Prostate gland (tissue), 2 donors: ENCODE measurements around the gene GCGR. TPM values are rescaled to one million over a fixed set of nuclear protein-coding genes. Genes with fewer than 3 reads are reported as not detected.

Source experiments
- DNase-seq: peaks from one replicate; pipeline ENCODE4 v3.0.0-alpha.2; 2019; ENCODE audit warnings: low spot score
- H3K27ac ChIP-seq, 2 donors: fragments of 200-600 bp; sonication (generic); 2 replicates each; pipeline ENCODE4 v1.5.1; 2017 to 2019
- H3K27me3 ChIP-seq: fragments of 200-600 bp; sonication (generic); replicated peaks from 2 replicates; pipeline ENCODE4 v1.5.1; 2019; ENCODE audit not compliant: insufficient read depth
- H3K36me3 ChIP-seq, 2 donors: fragments of 200-600 bp; sonication (generic); 1 replicate in 1 of 2; 2 replicates in 1 of 2; pipeline versions ENCODE4 v1.5.1 to v1.8.1; 2017 to 2019
- H3K4me1 ChIP-seq: fragments of 200-600 bp; sonication (generic); replicated peaks from 2 replicates; pipeline ENCODE4 v1.5.1; 2019
- H3K4me3 ChIP-seq, 2 donors: fragments of 200-600 bp; sonication (generic); 2 replicates each; pipeline ENCODE4 v1.5.1; 2017 to 2019
- H3K9me3 ChIP-seq: fragments of 200-600 bp; sonication (generic); 2 replicates; pipeline ENCODE4 v1.5.1; 2017
- CTCF ChIP-seq, 4 experiments: fragments of 200-600 bp in 2 of 4; fragments of 450-650 bp in 2 of 4; sonication (generic) in 2 of 4; IDR thresholded peaks; 1 replicate in 3 of 4; 2 replicates in 1 of 4; pipeline ENCODE4 v1.5.1; 2016 to 2019; ENCODE audit warnings: antibody characterized with exemption in 4 of 4, mild to moderate bottlenecking in 2 of 4, moderate library complexity in 2 of 4
- POLR2A ChIP-seq: fragments of 450-650 bp; IDR thresholded peaks from one replicate; pipeline ENCODE4 v1.6.1; 2016; ENCODE audit warnings: antibody characterized with exemption, mild to moderate bottlenecking
- POLR2AphosphoS5 ChIP-seq: sonication (generic); formaldehyde crosslinking; IDR thresholded peaks from one replicate; pipeline ENCODE4 v1.6.1; 2017; ENCODE audit warnings: antibody characterized with exemption
- WGBS: methylation state at CpG from one replicate; pipeline ENCODE4 v1.1.5; 2018; 5-methylcytosine and 5-hydroxymethylcytosine counted together
- intact Hi-C: fragments of 100-400 bp; cut with DNase I; formaldehyde crosslinking; loops from one replicate; pipeline ENCODE4 v1.14.2; 2022
- total RNA-seq, 2 donors: library from RNA; depleted of rRNA; stranded (reverse); fragments of >200 nt; gene quantifications; one replicate each; pipeline ENCODE4 v1.1.0, GENCODE V29; 2016

Gene GCGR
- total RNA-seq, 2 donors from 2014 or later = 0.97 TPM; not detected in 1

- H3K4me3 ChIP-seq = no peak overlapping the region
- intact Hi-C loops = no loop called here
- DNase-seq = no peak
- TF ChIP-seq POLR2A (no peak), CTCF (IDR thresholded peaks at IDR 0.05) (no peak), POLR2AphosphoS5 (no peak)
- no peaks in the 10 kb centered on the region for H3K9me3 ChIP-seq
- H3K27me3 ChIP-seq = no peaks in the 10 kb centered on the region
- H3K4me1 ChIP-seq = no peaks in the 10 kb centered on the region
- H3K36me3 ChIP-seq = no peaks in the 10 kb centered on the region
- WGBS = 36% methylated on average over 2 of the region's 2 CpGs
- no peak overlapping the region for H3K27ac ChIP-seq
Observed at GRCh38 chr17:81815646-81815986, 11.7 kb downstream of the GCGR start.

DNA sequence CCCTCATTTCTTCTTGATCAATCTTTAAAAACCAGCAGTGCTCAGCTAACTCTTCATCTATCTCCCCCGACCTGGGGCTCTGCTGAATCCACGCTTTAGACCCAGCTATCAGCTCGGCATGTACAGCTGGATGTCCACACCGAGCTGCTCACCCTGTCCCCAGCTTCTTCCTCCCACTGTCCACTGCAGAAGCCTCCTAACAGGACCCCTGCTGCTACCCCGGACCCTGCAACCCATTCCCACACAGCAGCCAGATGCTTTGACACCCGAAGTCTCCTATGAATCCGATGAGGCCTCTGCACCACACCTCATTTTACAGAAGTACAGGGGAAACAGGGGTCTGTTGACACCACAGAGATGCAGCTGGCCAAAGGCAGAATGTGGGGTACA, 13.8 kb downstream of the GCGR start:
- H3K4me1 ChIP-seq = peaks cover 12% of the 10 kb centered on the region
- TF ChIP-seq POLR2A = no peak
- TF ChIP-seq POLR2AphosphoS5 = no peak
- no peak for TF ChIP-seq CTCF (IDR thresholded peaks at IDR 0.05)
- WGBS = 44% methylated on average over 7 of the region's 7 CpGs
- H3K36me3 ChIP-seq = no peaks in the 10 kb centered on the region
- no peak overlapping the region for H3K27ac ChIP-seq
- H3K27me3 ChIP-seq = no peaks in the 10 kb centered on the region
- H3K9me3 ChIP-seq = no peaks in the 10 kb centered on the region
- DNase-seq = no peak
- intact Hi-C loops = no loop called here
- no peak overlapping the region for H3K4me3 ChIP-seq

GRCh38 chr17:81819708-81820107, 15.8 kb downstream of the GCGR start:
- no peak overlapping the region for H3K27ac ChIP-seq
- WGBS = 29% methylated on average over 6 of the region's 13 CpGs
- no peaks in the 10 kb centered on the region for H3K9me3 ChIP-seq
- H3K27me3 ChIP-seq = no peaks in the 10 kb centered on the region
- H3K4me1 ChIP-seq = peaks cover 12% of the 10 kb centered on the region
- no peak for DNase-seq
- no peak overlapping the region for H3K4me3 ChIP-seq
- no peaks in the 10 kb centered on the region for H3K36me3 ChIP-seq
- TF ChIP-seq POLR2A (no peak), POLR2AphosphoS5 (no peak), CTCF (IDR thresholded peaks at IDR 0.05) (no peak)
- intact Hi-C loops = no loop called here

- no peaks in the 10 kb centered on the region for H3K9me3 ChIP-seq
- H3K27me3 ChIP-seq = no peaks in the 10 kb centered on the region
- no peak for TF ChIP-seq CTCF (IDR thresholded peaks at IDR 0.05)
- no peak for TF ChIP-seq POLR2AphosphoS5
- no peak for TF ChIP-seq POLR2A
- H3K36me3 ChIP-seq = no peaks in the 10 kb centered on the region
- H3K27ac ChIP-seq = peak overlapping the region; percentile 80 to 82
- intact Hi-C loops = no loop called here
- no peak for DNase-seq
- H3K4me3 ChIP-seq = no peak overlapping the region
- H3K4me1 ChIP-seq = peaks cover 12% of the 10 kb centered on the region
- 81% methylated on average over 8 of the region's 8 CpGs for WGBS
Observed at GRCh38 chr17:81821147-81821546, 17.2 kb downstream of the GCGR start.

DNA sequence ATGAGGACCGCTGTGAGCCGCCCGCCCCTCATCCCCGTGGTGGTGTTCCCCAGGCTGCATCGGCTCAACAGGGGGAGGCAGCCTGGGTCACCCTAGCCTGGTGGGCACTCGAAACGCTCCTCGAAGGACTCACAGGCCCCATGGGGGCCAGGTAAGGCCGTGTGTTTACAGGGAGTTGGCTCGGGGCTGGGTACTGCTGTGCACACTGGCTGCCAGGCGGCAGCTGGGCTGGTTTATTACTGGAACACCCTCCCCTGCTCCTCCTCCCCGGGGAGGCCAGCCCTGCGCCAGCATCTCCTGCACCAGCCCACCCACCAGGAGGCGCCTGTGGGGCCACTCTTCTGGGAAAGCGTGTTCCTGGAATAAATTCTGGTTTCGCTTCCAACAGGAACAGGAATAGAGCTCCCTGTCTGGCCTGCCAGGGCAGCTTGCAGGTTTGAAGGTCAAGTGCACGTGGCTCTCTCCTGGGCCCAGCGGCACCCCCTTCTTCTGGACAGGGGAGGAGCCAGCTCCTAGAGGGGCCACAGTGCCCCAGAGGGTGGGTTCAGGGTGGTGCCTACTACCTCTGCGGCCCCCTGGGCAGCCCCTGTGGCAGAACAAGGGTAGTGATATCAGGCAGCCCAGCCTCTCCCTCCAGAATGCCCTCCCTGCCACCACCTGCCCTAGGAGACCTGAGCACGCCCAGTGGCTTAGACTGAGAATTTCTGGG, 17.8 kb downstream of the GCGR start:
- Histone ChIP-seq H3K4me1 (peaks cover 12% of the 10 kb centered on the region), H3K4me3 (no peak overlapping the region), H3K27ac (peak overlapping the region; percentile 80 to 82), H3K9me3 (no peaks in the 10 kb centered on the region), H3K36me3 (no peaks in the 10 kb centered on the region), H3K27me3 (no peaks in the 10 kb centered on the region)
- peak; percentile 26 to 92 (median 86) for TF ChIP-seq CTCF (IDR thresholded peaks at IDR 0.05)
- TF ChIP-seq POLR2A = peak; percentile 7
- TF ChIP-seq POLR2AphosphoS5 = peak; percentile 98
- peak; percentile 92 for DNase-seq
- intact Hi-C loops = no loop called here
- 30% methylated on average over 19 of the region's 20 CpGs for WGBS
